ENCODE data around the gene CCDC7.
"Not testable (repeated sequence)": the region's sequence is repeated elsewhere in the genome, so short reads cannot be mapped to it uniquely, and the experiment has no call there.

Gene CCDC7

GRCh38 chr10:32489901-32490300, 44.0 kb downstream of the CCDC7 start:
- no peaks in the 10 kb centered on the region for H4K20me1 ChIP-seq (ENCODE audit: insufficient read depth, low read length)
- no peaks in the 10 kb centered on the region for H3K9me3 ChIP-seq (replicated peaks; ENCODE audit: insufficient read depth, low read length)
- no peak overlapping the region for H3K9ac ChIP-seq (ENCODE audit: low read length)
- no peaks in the 10 kb centered on the region for H3K9me2 ChIP-seq (replicated peaks; ENCODE audit: insufficient read depth, low read length)
- no peaks in the 10 kb centered on the region for H3K36me3 ChIP-seq (replicated peaks; ENCODE audit: insufficient read depth, low read length)
- no peak overlapping the region for H3K27ac ChIP-seq (ENCODE audit: low read length)
- no peak overlapping the region for H2AFZ ChIP-seq (ENCODE audit: low read length)
- H3K27me3 ChIP-seq (replicated peaks; ENCODE audit: insufficient read depth, low read length), result no peaks in the 10 kb centered on the region
- H3K4me2 ChIP-seq (ENCODE audit: low read depth, low read length), result no peak overlapping the region
- DNase-seq, result no peak
- no peak for TF ChIP-seq EZH2 (optimal IDR thresholded peaks at IDR 0.05; ENCODE audit: low read depth, low read length)
- TF ChIP-seq EZH2phosphoT487 (IDR thresholded peaks at IDR 0.05; ENCODE audit: low read length), result no peak
- TF ChIP-seq CTCF (IDR thresholded peaks at IDR 0.05; ENCODE audit: low read length), result no peak
- H3F3A ChIP-seq (ENCODE audit: insufficient read depth, low read length), result no peaks in the 10 kb centered on the region
- no peaks in the 10 kb centered on the region for H3K4me1 ChIP-seq (ENCODE audit: low read length)
- H3K4me3 ChIP-seq (ENCODE audit: low read length), result no peak overlapping the region
- no peaks in the 10 kb centered on the region for H3K79me2 ChIP-seq (ENCODE audit: low read length)

DNA sequence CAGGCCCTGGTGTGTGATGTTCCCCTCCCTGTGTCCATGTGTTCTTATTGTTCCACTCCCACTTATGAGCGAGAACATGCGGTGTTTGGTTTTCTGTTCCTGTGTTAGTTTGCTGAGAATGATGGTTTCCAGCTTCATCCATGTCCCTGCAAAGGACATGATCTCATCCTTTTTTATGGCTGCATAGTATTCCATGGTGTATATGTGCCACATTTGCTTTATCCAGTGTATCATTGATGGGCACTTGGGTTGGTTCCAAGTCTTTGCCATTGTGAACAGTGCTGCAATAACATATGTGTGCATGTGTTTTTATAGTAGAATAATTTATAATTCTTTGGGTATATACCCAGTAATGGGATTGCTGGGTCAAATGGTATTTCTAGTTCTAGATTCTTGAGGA, 48.6 kb downstream of the CCDC7 start:
- not testable (repeated sequence) for DNase-seq; H3K9ac ChIP-seq (ENCODE audit: low read length); H3K79me2 ChIP-seq (ENCODE audit: low read length); H3K27ac ChIP-seq (ENCODE audit: low read length); H3K4me1 ChIP-seq (ENCODE audit: low read length); H4K20me1 ChIP-seq (ENCODE audit: insufficient read depth, low read length); H3K9me2 ChIP-seq (replicated peaks; ENCODE audit: insufficient read depth, low read length); H3F3A ChIP-seq (ENCODE audit: insufficient read depth, low read length); H3K4me2 ChIP-seq (ENCODE audit: low read depth, low read length); H3K27me3 ChIP-seq (replicated peaks; ENCODE audit: insufficient read depth, low read length); H2AFZ ChIP-seq (ENCODE audit: low read length); H3K4me3 ChIP-seq (ENCODE audit: low read length); H3K9me3 ChIP-seq (replicated peaks; ENCODE audit: insufficient read depth, low read length); H3K36me3 ChIP-seq (replicated peaks; ENCODE audit: insufficient read depth, low read length)

GRCh38 chr10:32500136-32500535, 54.2 kb downstream of the CCDC7 start:
- not testable (repeated sequence) for H4K20me1 ChIP-seq (ENCODE audit: insufficient read depth, low read length); H3K9me2 ChIP-seq (replicated peaks; ENCODE audit: insufficient read depth, low read length); H3K27me3 ChIP-seq (replicated peaks; ENCODE audit: insufficient read depth, low read length); H3K79me2 ChIP-seq (ENCODE audit: low read length); DNase-seq; H3K9me3 ChIP-seq (replicated peaks; ENCODE audit: insufficient read depth, low read length); H2AFZ ChIP-seq (ENCODE audit: low read length); H3K4me3 ChIP-seq (ENCODE audit: low read length); H3K9ac ChIP-seq (ENCODE audit: low read length); H3F3A ChIP-seq (ENCODE audit: insufficient read depth, low read length); H3K36me3 ChIP-seq (replicated peaks; ENCODE audit: insufficient read depth, low read length); H3K4me1 ChIP-seq (ENCODE audit: low read length); H3K4me2 ChIP-seq (ENCODE audit: low read depth, low read length); H3K27ac ChIP-seq (ENCODE audit: low read length)

DNA sequence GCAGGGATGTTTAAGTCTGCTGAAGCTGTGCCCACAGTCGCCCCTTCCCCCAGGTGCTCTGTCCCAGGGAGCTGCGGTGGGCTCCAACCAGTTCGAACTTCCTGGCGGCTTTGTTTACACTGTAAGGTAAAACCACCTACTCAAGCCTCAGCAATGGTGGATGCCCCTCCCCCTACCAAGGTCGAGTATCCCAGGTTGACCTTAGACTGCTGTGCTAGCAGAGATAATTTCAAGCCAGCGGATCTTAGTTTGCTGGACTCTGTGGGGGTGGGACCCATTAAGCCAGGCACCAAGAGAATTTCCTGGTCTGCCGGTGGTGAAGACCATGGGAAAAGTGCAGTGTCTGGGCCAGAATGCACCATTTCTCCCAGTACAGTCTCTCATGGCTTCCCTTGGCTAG, 56.0 kb downstream of the CCDC7 start:
- Histone ChIP-seq H3K79me2 (ENCODE audit: low read length) (no peaks in the 10 kb centered on the region), H3K4me3 (ENCODE audit: low read length) (no peak overlapping the region), H3F3A (ENCODE audit: insufficient read depth, low read length) (no peaks in the 10 kb centered on the region), H4K20me1 (ENCODE audit: insufficient read depth, low read length) (no peaks in the 10 kb centered on the region), H2AFZ (ENCODE audit: low read length) (no peak overlapping the region), H3K9me3 (replicated peaks; ENCODE audit: insufficient read depth, low read length) (no peaks in the 10 kb centered on the region), H3K27ac (ENCODE audit: low read length) (no peak overlapping the region), H3K4me2 (ENCODE audit: low read depth, low read length) (no peak overlapping the region), H3K36me3 (replicated peaks; ENCODE audit: insufficient read depth, low read length) (no peaks in the 10 kb centered on the region), H3K4me1 (ENCODE audit: low read length) (no peaks in the 10 kb centered on the region), H3K9me2 (replicated peaks; ENCODE audit: insufficient read depth, low read length) (no peaks in the 10 kb centered on the region), H3K9ac (ENCODE audit: low read length) (no peak overlapping the region), H3K27me3 (replicated peaks; ENCODE audit: insufficient read depth, low read length) (no peaks in the 10 kb centered on the region)
- no peak for TF ChIP-seq EZH2phosphoT487 (IDR thresholded peaks at IDR 0.05; ENCODE audit: low read length)
- no peak for TF ChIP-seq EZH2 (optimal IDR thresholded peaks at IDR 0.05; ENCODE audit: low read depth, low read length)
- TF ChIP-seq CTCF (IDR thresholded peaks at IDR 0.05; ENCODE audit: low read length), result no peak
- no peak for DNase-seq

DNA sequence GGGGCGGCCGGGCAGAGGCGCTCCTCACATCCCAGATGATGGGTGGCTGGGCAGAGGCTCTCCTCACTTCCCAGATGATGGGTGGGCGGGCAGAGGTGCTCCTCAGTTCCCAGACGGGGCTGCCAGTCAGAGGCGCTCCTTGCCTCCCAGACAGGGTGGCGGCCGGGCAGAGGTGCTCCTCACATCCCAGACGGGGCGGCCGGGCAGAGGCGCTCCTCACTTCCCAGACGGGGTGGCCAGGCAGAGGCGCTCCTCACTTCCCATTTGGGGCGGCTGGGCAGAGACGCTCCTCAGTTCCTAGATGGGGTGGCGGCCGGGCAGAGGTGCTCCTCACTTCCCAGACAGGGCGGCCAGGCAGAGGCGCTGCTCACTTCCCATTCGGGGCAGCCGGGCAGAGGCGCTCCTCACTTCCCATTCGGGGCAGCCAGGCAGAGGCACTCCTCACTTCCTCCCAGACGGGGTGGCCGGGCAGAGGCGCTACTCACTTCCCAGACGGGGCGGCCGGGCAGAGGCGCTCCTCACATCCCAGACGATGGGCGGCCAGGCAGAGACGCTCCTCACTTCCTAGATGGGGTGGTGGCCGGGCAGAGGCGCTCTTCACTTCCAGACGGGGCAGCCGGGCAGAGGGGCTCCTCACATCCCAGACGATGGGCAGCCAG, 60.0 kb downstream of the CCDC7 start:
- H3K36me3 ChIP-seq (replicated peaks; ENCODE audit: insufficient read depth, low read length); H3K27me3 ChIP-seq (replicated peaks; ENCODE audit: insufficient read depth, low read length); H3K9me2 ChIP-seq (replicated peaks; ENCODE audit: insufficient read depth, low read length); H3F3A ChIP-seq (ENCODE audit: insufficient read depth, low read length); H3K4me3 ChIP-seq (ENCODE audit: low read length); DNase-seq; H3K9ac ChIP-seq (ENCODE audit: low read length); H4K20me1 ChIP-seq (ENCODE audit: insufficient read depth, low read length); H2AFZ ChIP-seq (ENCODE audit: low read length); H3K79me2 ChIP-seq (ENCODE audit: low read length); H3K27ac ChIP-seq (ENCODE audit: low read length); H3K4me2 ChIP-seq (ENCODE audit: low read depth, low read length); H3K9me3 ChIP-seq (replicated peaks; ENCODE audit: insufficient read depth, low read length); H3K4me1 ChIP-seq (ENCODE audit: low read length): not testable (repeated sequence)

All from MM.1S (cell line).